Panc1 (cell line): Measurements from ENCODE around the gene GALNT9.

ENCODE experiments used
- POLR2AphosphoS5 ChIP-seq: IDR thresholded peaks from 2 replicates; pipeline ENCODE4 v1.6.1; 2012; ENCODE audit warnings: mild to moderate bottlenecking, low read depth, low read length, moderate library complexity
- SIN3A ChIP-seq: IDR thresholded peaks from 2 replicates; pipeline ENCODE4 v1.6.1; 2012; ENCODE audit warnings: low read depth, mild to moderate bottlenecking, low read length, moderate library complexity, borderline replicate concordance; ENCODE audit not compliant: insufficient read depth
- TCF7L2 ChIP-seq: IDR thresholded peaks from 2 replicates; pipeline ENCODE4 v1.6.1; 2011; ENCODE audit warnings: mild to moderate bottlenecking, low read depth, low read length, inconsistent platforms
- TF ChIP-seq, protein P1 (sequence below): fragments of 450-650 bp; IDR thresholded peaks from 2 replicates; pipeline ENCODE4 v1.5.1; 2017; ENCODE audit warnings: mild to moderate bottlenecking
- TF ChIP-seq, protein P2 (sequence below), 2 experiments: IDR thresholded peaks; 2 replicates each; pipeline ENCODE4 v1.6.1; 2011 to 2012; ENCODE audit warnings: low read depth in 2 of 2, control low read depth in 1 of 2, low read length in 1 of 2, mild to moderate bottlenecking in 1 of 2, moderate library complexity in 1 of 2; ENCODE audit not compliant: insufficient read depth in 1 of 2

DNA sequence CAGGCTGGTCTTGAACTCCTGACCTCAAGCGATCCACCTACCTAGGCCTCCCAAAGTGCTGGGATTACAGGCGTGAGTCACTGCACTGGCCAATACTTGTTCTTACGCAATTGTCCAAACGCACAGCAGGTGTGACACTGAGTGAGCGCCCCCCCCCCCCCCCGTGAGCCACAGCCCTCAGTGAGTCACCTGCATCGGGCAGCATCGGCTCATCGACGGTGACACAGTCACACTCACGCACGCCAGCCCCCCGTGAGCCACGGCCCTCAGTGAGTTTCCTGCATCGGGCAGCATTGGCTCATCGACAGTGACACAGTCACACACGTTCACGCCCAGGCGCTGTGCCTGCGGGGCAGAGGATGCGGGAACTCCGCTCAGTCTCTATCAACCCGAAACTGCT lies 42.5 kb downstream of the GALNT9 start:
- TF ChIP-seq, protein P1, sequence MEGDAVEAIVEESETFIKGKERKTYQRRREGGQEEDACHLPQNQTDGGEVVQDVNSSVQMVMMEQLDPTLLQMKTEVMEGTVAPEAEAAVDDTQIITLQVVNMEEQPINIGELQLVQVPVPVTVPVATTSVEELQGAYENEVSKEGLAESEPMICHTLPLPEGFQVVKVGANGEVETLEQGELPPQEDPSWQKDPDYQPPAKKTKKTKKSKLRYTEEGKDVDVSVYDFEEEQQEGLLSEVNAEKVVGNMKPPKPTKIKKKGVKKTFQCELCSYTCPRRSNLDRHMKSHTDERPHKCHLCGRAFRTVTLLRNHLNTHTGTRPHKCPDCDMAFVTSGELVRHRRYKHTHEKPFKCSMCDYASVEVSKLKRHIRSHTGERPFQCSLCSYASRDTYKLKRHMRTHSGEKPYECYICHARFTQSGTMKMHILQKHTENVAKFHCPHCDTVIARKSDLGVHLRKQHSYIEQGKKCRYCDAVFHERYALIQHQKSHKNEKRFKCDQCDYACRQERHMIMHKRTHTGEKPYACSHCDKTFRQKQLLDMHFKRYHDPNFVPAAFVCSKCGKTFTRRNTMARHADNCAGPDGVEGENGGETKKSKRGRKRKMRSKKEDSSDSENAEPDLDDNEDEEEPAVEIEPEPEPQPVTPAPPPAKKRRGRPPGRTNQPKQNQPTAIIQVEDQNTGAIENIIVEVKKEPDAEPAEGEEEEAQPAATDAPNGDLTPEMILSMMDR, result no peak
- TF ChIP-seq POLR2AphosphoS5 (no peak), SIN3A (no peak), TCF7L2 (no peak)
- TF ChIP-seq, protein P2, sequence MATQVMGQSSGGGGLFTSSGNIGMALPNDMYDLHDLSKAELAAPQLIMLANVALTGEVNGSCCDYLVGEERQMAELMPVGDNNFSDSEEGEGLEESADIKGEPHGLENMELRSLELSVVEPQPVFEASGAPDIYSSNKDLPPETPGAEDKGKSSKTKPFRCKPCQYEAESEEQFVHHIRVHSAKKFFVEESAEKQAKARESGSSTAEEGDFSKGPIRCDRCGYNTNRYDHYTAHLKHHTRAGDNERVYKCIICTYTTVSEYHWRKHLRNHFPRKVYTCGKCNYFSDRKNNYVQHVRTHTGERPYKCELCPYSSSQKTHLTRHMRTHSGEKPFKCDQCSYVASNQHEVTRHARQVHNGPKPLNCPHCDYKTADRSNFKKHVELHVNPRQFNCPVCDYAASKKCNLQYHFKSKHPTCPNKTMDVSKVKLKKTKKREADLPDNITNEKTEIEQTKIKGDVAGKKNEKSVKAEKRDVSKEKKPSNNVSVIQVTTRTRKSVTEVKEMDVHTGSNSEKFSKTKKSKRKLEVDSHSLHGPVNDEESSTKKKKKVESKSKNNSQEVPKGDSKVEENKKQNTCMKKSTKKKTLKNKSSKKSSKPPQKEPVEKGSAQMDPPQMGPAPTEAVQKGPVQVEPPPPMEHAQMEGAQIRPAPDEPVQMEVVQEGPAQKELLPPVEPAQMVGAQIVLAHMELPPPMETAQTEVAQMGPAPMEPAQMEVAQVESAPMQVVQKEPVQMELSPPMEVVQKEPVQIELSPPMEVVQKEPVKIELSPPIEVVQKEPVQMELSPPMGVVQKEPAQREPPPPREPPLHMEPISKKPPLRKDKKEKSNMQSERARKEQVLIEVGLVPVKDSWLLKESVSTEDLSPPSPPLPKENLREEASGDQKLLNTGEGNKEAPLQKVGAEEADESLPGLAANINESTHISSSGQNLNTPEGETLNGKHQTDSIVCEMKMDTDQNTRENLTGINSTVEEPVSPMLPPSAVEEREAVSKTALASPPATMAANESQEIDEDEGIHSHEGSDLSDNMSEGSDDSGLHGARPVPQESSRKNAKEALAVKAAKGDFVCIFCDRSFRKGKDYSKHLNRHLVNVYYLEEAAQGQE (IDR thresholded peaks at IDR 0.05; ENCODE audit: insufficient read depth in 1 of 2, low read depth in 2 of 2, low read length in 1 of 2), result no peak
